B cell (primary cell): ENCODE results near the gene AOPEP. TPM values are rescaled to one million over a fixed set of nuclear protein-coding genes. Genes with fewer than 3 reads are reported as not detected.

Source experiments
- ATAC-seq: fragments of 200-7000 bp; cut with Tn5 transposase; one replicate; pipeline ENCODE4 v1.10.0; 2021; ENCODE audit warnings: low read depth, mild to moderate bottlenecking, moderate number of reproducible peaks, moderate library complexity
- CTCF ChIA-PET: fragments of 350-600 bp; sonication (Branson Sonifier 250); formaldehyde crosslinking; loops from one replicate; lab custom pipeline; 2021; ENCODE audit warnings: antibody characterized with exemption, inconsistent platforms; lab: Charles Lee
- POLR2A ChIA-PET: fragments of 350-600 bp; sonication (Branson Sonifier 250); formaldehyde crosslinking; loops from one replicate; lab custom pipeline; 2021; ENCODE audit warnings: antibody characterized with exemption; lab: Charles Lee
- DNase-seq: peaks from one replicate; pipeline ENCODE4 v3.0.0; 2013
- H2AFZ ChIP-seq: 2 replicates; pipeline ENCODE4 v1.6.1; 2012; ENCODE audit warnings: mild to moderate bottlenecking, low read depth, low read length; ENCODE audit not compliant: insufficient read depth, poor library complexity, severe bottlenecking
- H3K27ac ChIP-seq, 2 donors: 1 replicate in 1 of 2; 2 replicates in 1 of 2; pipeline ENCODE4 v1.5.1; 2012 to 2013; ENCODE audit warnings: low read length in 2 of 2, mild to moderate bottlenecking in 2 of 2, moderate library complexity in 1 of 2
- H3K27me3 ChIP-seq, 4 experiments: fragments of 200-600 bp in 1 of 4; sonication (generic) in 1 of 4; replicated peaks in 1 of 4; 1 replicate in 2 of 4; 2 replicates in 2 of 4; pipeline versions ENCODE4 v1.6.1 to v1.7.0; 2013 to 2016; ENCODE audit warnings: low read length in 3 of 4, mild to moderate bottlenecking in 2 of 4, mixed read lengths in 1 of 4, moderate library complexity in 1 of 4; ENCODE audit not compliant: insufficient read depth in 4 of 4, control insufficient read depth in 3 of 4; ENCODE audit errors: control extremely low read depth in 1 of 4
- H3K36me3 ChIP-seq, 2 experiments: replicated peaks in 1 of 2; 1 replicate in 1 of 2; 2 replicates in 1 of 2; pipeline versions ENCODE4 v1.6.1 to v1.7.1; 2013; ENCODE audit warnings: low read length in 1 of 2; ENCODE audit not compliant: insufficient read depth in 2 of 2, control insufficient read depth in 1 of 2; ENCODE audit errors: control extremely low read depth in 1 of 2, extremely low read depth in 1 of 2
- H3K4me1 ChIP-seq, 2 donors: fragments of 200-600 bp in 1 of 2; sonication (generic) in 1 of 2; 1 replicate in 1 of 2; 2 replicates in 1 of 2; pipeline versions ENCODE4 v1.5.1 to v1.6.1; 2013 to 2017; ENCODE audit warnings: low read length in 2 of 2; ENCODE audit not compliant: control insufficient read depth in 2 of 2, insufficient read depth in 2 of 2
- H3K4me2 ChIP-seq: replicated peaks from 2 replicates; pipeline ENCODE3; 2012; ENCODE audit warnings: mild to moderate bottlenecking, low read depth, low read length; ENCODE audit not compliant: poor library complexity, severe bottlenecking
- H3K4me3 ChIP-seq, 5 experiments: fragments of 200-600 bp in 1 of 5; sonication (generic) in 1 of 5; 1 replicate in 3 of 5; 2 replicates in 2 of 5; pipeline versions ENCODE4 v1.5.1 to v1.7.0; 2011 to 2016; ENCODE audit warnings: low read length in 4 of 5, mild to moderate bottlenecking in 4 of 5, low read depth in 2 of 5, control low read depth in 1 of 5, moderate library complexity in 1 of 5; ENCODE audit not compliant: insufficient read depth in 1 of 5; ENCODE audit errors: control extremely low read depth in 1 of 5, extremely low read depth in 1 of 5
- H3K79me2 ChIP-seq: fragments of 200-600 bp; sonication (generic); one replicate; pipeline ENCODE4 v1.6.0; 2016; ENCODE audit warnings: low read length; ENCODE audit not compliant: control insufficient read depth, insufficient read depth
- H3K9ac ChIP-seq: fragments of 200-600 bp; sonication (generic); 2 replicates; pipeline ENCODE4 v1.6.1; 2017; ENCODE audit warnings: mild to moderate bottlenecking, low read length, moderate library complexity
- H3K9me3 ChIP-seq, 3 donors: one replicate each; pipeline versions ENCODE4 v1.6.1 to v1.7.1; 2013; ENCODE audit warnings: low read length in 2 of 3; ENCODE audit not compliant: control insufficient read depth in 2 of 3, insufficient read depth in 1 of 3; ENCODE audit errors: control extremely low read depth in 1 of 3
- H4K20me1 ChIP-seq: 2 replicates; pipeline ENCODE4 v1.6.0; 2012; ENCODE audit warnings: mild to moderate bottlenecking, low read length; ENCODE audit not compliant: insufficient read depth, control insufficient read depth, poor library complexity, severe bottlenecking
- H3K27ac Mint-ChIP-seq: one replicate; pipeline ENCODE4 v1.8.0; 2021; ENCODE audit warnings: mixed read lengths
- H3K27me3 Mint-ChIP-seq: one replicate; pipeline ENCODE4 v1.8.0; 2021; ENCODE audit warnings: mixed read lengths
- H3K4me1 Mint-ChIP-seq: one replicate; pipeline ENCODE4 v1.8.0; 2021; ENCODE audit warnings: mixed read lengths
- H3K4me3 Mint-ChIP-seq: one replicate; pipeline ENCODE4 v1.8.0; 2021; ENCODE audit warnings: mixed read lengths
- H3K9me3 Mint-ChIP-seq: one replicate; pipeline ENCODE4 v1.8.0; 2022; ENCODE audit warnings: mixed read lengths; ENCODE audit not compliant: insufficient read depth
- EZH2 ChIP-seq: IDR thresholded peaks from 2 replicates; pipeline ENCODE4 v1.6.1; 2012; ENCODE audit warnings: borderline replicate concordance, low read depth, mild to moderate bottlenecking, moderate library complexity, low read length; ENCODE audit not compliant: insufficient read depth, poor library complexity, severe bottlenecking
- whole genome bisulfite sequencing: methylation state at CpG from one replicate; pipeline ENCODE4 v1.1.5; 2013; ENCODE audit warnings: missing lambda C conversion rate; ENCODE audit not compliant: insufficient coverage; 5-methylcytosine and 5-hydroxymethylcytosine counted together
- intact Hi-C: fragments of 100-400 bp; cut with micrococcal nuclease; formaldehyde crosslinking; loops from one replicate; pipeline ENCODE4 v1.10.0; 2022
- polyA plus RNA-seq: library from polyadenylated mRNA; depleted of rRNA; stranded (reverse); fragments of >200 nt; gene quantifications from 2 replicates; pipeline ENCODE4 v1.2.3, GENCODE V29; 2012
- total RNA-seq, 2 donors: library from RNA; stranded (reverse); fragments of 120-200 nt in 1 of 2; gene quantifications; 1 replicate in 1 of 2; 2 replicates in 1 of 2; pipeline versions ENCODE4 v1.2.3 to v1.2.4, GENCODE V29; 2013 to 2022
- TF ChIP-seq, protein P1 (sequence below): fragments of 200-600 bp; IDR thresholded peaks from one replicate; pipeline ENCODE4 v1.8.0; 2022; ENCODE audit warnings: antibody characterized with exemption, mild to moderate bottlenecking

Gene AOPEP
- total and polyA plus RNA-seq, 2 donors (not counting 1 experiment from before 2014, with no cell fraction given) = 5.1 to 35.8 TPM

DNA sequence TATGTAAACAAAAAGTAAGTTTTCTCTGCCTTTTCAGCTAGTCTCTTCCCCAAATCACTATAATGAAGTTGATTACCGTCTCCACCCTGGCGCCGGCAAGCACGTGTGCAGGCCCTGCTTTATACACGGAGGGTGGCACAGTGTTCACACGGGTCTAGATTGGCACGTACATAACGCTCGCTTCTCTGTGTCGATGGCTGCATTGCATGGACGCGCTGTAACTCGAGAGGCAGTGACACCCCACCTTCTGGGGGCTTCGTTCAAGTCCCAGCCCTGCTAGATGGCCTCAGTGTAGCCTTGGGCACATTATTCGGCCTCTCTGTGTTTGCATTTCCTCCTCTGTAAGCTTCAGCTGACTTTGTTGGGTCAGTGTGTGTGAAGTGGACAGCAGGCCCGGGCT, 367.1 kb downstream of the AOPEP start:
- no peaks in the 10 kb centered on the region for H3K9me3 Mint-ChIP-seq
- Histone ChIP-seq H3K9ac (no peak overlapping the region), H3K4me1 (no peaks in the 10 kb centered on the region), H4K20me1 (no peaks in the 10 kb centered on the region), H3K79me2 (no peaks in the 10 kb centered on the region), H3K4me3 (no peak overlapping the region), H3K9me3 (no peaks in the 10 kb centered on the region), H2AFZ (no peak overlapping the region), H3K27ac (no peak overlapping the region), H3K27me3 (peaks cover 0 to 2% (median 0%) of the 10 kb centered on the region in 4 experiments), H3K4me2 (no peak overlapping the region), H3K36me3 (no peaks in the 10 kb centered on the region)
- H3K4me3 Mint-ChIP-seq = no peak overlapping the region
- ATAC-seq (no peak), DNase-seq (no peak)
- no peaks in the 10 kb centered on the region for H3K4me1 Mint-ChIP-seq
- H3K27me3 Mint-ChIP-seq = no peaks in the 10 kb centered on the region
- intact Hi-C loops = no loop called here
- WGBS = 96% methylated on average over 15 of the region's 16 CpGs
- H3K27ac Mint-ChIP-seq = no peak overlapping the region
- ChIA-PET POLR2A (no interaction called here), CTCF (interaction anchor here (1.1 kb wide), 1 partner anchor 412 kb away, joined by 3 read pairs; no protein-coding TSS in a partner anchor)
- TF ChIP-seq, protein P1, sequence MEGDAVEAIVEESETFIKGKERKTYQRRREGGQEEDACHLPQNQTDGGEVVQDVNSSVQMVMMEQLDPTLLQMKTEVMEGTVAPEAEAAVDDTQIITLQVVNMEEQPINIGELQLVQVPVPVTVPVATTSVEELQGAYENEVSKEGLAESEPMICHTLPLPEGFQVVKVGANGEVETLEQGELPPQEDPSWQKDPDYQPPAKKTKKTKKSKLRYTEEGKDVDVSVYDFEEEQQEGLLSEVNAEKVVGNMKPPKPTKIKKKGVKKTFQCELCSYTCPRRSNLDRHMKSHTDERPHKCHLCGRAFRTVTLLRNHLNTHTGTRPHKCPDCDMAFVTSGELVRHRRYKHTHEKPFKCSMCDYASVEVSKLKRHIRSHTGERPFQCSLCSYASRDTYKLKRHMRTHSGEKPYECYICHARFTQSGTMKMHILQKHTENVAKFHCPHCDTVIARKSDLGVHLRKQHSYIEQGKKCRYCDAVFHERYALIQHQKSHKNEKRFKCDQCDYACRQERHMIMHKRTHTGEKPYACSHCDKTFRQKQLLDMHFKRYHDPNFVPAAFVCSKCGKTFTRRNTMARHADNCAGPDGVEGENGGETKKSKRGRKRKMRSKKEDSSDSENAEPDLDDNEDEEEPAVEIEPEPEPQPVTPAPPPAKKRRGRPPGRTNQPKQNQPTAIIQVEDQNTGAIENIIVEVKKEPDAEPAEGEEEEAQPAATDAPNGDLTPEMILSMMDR = no peak
- no peak for TF ChIP-seq EZH2

DNA sequence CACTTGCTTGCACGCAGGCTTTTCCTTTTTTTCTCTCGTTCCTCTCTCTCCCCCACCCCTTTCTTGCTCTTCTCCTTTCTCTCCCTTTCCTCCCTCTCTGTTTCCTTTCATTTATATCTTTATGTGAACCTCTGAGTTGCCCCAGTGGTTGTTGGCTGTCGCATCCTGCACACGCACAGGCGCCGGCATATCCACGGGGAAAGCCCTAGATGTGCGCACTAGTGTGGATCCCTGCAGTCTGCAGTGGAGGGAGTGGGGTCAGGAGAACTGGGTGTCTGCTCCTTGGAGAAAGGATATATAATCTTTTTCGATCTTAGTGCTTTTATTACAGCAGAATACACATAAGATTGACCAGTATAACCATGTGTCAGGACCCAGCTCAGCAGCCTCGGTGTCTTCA, 367.5 kb downstream of the AOPEP start:
- intact Hi-C loops = no loop called here

More for the DNA sequence above, 367.5 kb downstream of the AOPEP start:
- Mint-ChIP-seq H3K9me3 (no peaks in the 10 kb centered on the region), H3K27ac (no peak overlapping the region), H3K4me1 (no peaks in the 10 kb centered on the region), H3K27me3 (no peaks in the 10 kb centered on the region), H3K4me3 (no peak overlapping the region)
- Histone ChIP-seq H3K9ac (no peak overlapping the region), H3K4me1 (no peaks in the 10 kb centered on the region), H3K79me2 (no peaks in the 10 kb centered on the region), H3K4me3 (no peak overlapping the region), H3K4me2 (no peak overlapping the region), H3K27ac (no peak overlapping the region), H3K27me3 (peaks cover 0 to 2% (median 0%) of the 10 kb centered on the region in 4 experiments), H3K9me3 (no peaks in the 10 kb centered on the region), H4K20me1 (no peaks in the 10 kb centered on the region), H2AFZ (no peak overlapping the region), H3K36me3 (no peaks in the 10 kb centered on the region)
- WGBS = 89% methylated on average over 7 of the region's 10 CpGs
- CTCF ChIA-PET = interaction anchor here (1.1 kb wide), 1 partner anchor 413 kb away, joined by 3 read pairs; no protein-coding TSS in a partner anchor
- POLR2A ChIA-PET = no interaction called here
- TF ChIP-seq, protein P1 = no peak
- TF ChIP-seq EZH2 = no peak
- ATAC-seq (no peak), DNase-seq (no peak)
